AG09319 (cell line): Measurements from ENCODE around the gene CRY1.

Source experiments
- DNase-seq: peaks from one replicate; pipeline ENCODE4 v3.0.0-alpha.2; 2010; ENCODE audit warnings: low read depth; ENCODE audit errors: extremely low read depth
- TF ChIP-seq, protein P1 (sequence below): IDR thresholded peaks from 2 replicates; pipeline ENCODE4 v1.5.1; 2011; ENCODE audit warnings: low read depth, mild to moderate bottlenecking, inconsistent platforms, low read length, moderate library complexity

CRY1 gene

DNA sequence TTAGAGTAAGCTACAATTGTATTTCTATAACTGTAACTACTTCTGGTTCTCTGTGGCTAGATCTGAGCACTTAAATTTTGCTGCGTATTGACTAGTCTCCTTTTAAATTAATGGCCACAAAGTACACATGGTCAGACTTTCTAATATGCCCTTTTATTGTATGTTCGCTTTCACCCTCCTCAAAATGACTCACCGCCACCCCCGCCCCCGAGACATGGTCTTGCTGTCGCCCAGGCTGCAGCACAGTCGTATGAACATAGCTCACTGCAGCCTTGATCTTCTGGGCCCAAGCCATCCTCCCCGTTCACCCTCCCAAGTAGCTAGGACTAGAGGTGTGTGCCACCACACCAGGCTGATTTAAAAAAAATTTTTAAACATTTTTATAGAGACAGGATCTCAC, 118.3 kb downstream of the CRY1 start:
- no peak for DNase-seq
- TF ChIP-seq, protein P1, sequence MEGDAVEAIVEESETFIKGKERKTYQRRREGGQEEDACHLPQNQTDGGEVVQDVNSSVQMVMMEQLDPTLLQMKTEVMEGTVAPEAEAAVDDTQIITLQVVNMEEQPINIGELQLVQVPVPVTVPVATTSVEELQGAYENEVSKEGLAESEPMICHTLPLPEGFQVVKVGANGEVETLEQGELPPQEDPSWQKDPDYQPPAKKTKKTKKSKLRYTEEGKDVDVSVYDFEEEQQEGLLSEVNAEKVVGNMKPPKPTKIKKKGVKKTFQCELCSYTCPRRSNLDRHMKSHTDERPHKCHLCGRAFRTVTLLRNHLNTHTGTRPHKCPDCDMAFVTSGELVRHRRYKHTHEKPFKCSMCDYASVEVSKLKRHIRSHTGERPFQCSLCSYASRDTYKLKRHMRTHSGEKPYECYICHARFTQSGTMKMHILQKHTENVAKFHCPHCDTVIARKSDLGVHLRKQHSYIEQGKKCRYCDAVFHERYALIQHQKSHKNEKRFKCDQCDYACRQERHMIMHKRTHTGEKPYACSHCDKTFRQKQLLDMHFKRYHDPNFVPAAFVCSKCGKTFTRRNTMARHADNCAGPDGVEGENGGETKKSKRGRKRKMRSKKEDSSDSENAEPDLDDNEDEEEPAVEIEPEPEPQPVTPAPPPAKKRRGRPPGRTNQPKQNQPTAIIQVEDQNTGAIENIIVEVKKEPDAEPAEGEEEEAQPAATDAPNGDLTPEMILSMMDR: no peak

DNA sequence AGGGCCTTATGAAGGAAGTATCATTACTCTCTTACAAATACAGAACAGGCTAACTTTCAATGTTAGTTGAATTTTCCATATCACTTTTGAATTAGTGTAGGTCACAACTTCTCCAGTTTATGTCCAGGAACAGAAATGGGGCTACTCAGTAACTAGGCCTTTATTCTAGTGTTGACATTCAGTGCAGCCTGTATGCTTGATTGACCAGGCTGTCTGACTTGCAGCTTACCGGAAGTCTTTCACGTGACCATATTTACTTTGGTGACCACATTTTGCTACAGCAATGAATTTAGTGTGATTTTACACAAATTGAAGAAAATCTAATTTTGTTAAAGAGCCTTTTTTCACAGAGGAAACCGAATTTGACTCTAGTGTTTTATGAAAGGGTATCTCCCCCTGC, 118.8 kb downstream of the CRY1 start:
- no peak for DNase-seq
- TF ChIP-seq, protein P1: no peak

DNA sequence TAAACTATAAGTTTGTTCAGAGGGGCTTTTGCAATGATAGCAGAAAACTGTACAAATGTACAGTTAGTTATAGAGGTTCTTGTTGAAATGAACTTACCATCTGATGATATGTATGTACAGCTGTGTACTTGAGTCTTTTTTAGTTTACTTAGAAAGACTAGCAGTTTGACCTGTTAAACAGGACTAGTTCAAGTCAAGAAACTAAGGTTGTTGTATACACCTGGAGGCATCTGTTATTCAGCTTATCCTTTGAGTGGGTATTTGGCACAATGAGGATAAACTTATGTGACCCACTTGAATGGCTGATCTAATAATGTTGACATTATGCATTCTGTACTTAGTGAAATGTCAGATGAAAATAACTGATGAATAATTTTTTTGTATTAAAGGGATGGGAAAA, 119.8 kb downstream of the CRY1 start:
- TF ChIP-seq, protein P1: no peak
- no peak for DNase-seq

DNA sequence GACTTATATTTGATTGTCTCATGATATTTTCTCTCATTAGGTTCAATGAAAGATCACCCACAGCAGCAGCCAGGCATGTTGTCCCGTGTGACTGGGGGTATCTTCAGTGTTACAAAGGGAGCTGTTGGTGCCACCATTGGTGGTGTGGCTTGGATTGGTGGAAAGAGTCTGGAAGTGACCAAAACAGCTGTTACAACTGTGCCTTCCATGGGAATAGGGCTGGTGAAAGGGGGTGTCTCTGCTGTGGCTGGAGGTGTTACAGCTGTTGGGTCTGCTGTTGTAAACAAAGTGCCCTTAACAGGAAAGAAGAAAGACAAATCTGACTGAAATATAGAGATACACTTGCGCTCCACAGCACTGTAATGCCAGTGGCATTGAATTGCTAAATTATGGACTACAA, 122.3 kb downstream of the CRY1 start:
- DNase-seq: no peak
- TF ChIP-seq, protein P1: no peak

DNA sequence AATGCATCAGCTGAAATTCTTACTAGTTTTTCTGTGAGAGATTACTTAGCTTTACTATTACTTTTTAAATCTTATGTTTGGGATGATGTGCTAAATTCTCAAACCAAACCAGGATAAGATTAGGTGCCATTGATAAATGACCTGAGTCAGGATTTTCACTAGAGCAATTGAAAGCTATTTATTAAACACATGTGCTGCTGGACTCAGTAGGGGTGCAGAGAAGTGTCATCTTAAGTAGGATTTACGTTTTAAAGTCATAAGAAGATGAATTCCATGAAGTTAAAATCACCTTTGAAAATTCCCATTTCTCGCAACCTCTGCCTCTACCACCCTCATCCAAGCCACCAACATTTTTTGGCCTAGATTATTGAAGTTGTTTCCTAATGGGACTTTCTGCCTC, 128.8 kb downstream of the CRY1 start:
- DNase-seq: no peak
- TF ChIP-seq, protein P1: no peak

DNA sequence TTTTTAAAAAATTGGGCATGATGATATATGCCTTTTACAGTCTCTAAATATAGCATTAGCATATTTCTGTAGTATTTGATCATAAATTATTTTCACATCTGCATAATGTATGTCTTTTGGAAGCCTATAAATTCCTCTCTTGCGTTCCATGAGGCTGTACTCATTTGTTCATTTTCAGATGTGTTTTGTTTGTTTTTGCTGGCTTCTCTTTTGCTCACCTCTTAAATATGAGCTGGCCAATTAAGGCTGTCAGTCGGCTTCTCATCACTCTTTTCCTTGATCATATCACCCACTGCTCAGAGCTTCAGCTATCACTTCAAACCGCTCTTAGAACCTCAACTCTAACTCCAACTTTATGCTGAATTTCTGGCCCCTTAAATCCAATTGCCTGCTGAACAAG, 131.1 kb downstream of the CRY1 start:
- TF ChIP-seq, protein P1: no peak
- no peak for DNase-seq

DNA sequence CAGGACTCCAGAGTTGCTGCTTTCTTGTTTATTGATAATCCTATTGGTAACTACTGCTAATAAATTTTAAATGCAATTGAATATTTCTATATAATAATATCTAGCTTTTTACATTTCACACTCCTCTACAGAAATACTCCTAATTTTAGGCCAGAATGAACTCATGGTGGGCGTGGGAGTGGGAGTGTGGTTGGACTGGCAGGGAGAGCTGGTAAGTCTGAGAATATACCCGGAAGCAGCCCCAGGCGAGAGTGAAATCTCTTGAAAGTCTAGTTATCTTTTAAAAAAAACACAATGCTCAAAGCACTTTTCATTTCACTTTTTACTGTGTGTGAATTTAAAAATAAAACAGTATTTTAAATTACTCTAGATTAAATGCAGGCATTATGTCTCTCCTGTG, 132.9 kb downstream of the CRY1 start:
- DNase-seq: no peak
- TF ChIP-seq, protein P1: no peak
